Astrocyte of the cerebellum (primary cell): Measurements from ENCODE around the gene TRAPPC1.
"Not testable (repeated sequence)": the region's sequence is repeated elsewhere in the genome, so short reads cannot be mapped to it uniquely, and the experiment has no call there.

Experiments used
- DNase-seq: peaks from one replicate; pipeline ENCODE4 v3.0.0-alpha.2; 2011; ENCODE audit warnings: low read depth
- H3K4me3 ChIP-seq: 2 replicates; pipeline ENCODE4 v1.5.1; 2011; ENCODE audit warnings: mild to moderate bottlenecking, low read depth, low read length, moderate library complexity
- in situ Hi-C: cut with HindIII; loops from 2 replicates; pipeline ENCODE4 v1.10.0; 2017; ENCODE audit warnings: low sequenced_read_pairs
- TF ChIP-seq, protein P1 (sequence below): IDR thresholded peaks from 2 replicates; pipeline ENCODE4 v1.5.1; 2012; ENCODE audit warnings: low read length, low read depth, moderate library complexity, mild to moderate bottlenecking; ENCODE audit errors: missing control alignments

The TRAPPC1 gene

DNA sequence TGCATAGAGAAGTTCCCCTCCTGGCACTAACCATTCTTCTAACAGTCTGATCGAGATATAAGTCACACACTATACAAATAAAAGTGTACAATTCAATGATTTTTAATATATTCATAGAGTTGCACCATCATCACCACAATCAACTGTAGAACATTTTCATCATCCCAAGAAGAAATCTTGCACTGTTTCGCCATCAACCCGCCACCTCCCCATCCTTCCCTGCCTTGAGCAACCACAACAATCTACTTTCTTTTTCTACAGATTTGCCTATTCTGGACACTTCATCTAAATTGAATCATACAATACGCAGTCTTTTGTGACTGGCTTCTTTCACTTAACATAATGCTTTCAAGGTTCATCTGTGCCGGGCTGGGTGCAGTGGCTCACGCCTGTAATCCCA is 37.7 kb upstream of the TRAPPC1 start:
- TF ChIP-seq, protein P1, sequence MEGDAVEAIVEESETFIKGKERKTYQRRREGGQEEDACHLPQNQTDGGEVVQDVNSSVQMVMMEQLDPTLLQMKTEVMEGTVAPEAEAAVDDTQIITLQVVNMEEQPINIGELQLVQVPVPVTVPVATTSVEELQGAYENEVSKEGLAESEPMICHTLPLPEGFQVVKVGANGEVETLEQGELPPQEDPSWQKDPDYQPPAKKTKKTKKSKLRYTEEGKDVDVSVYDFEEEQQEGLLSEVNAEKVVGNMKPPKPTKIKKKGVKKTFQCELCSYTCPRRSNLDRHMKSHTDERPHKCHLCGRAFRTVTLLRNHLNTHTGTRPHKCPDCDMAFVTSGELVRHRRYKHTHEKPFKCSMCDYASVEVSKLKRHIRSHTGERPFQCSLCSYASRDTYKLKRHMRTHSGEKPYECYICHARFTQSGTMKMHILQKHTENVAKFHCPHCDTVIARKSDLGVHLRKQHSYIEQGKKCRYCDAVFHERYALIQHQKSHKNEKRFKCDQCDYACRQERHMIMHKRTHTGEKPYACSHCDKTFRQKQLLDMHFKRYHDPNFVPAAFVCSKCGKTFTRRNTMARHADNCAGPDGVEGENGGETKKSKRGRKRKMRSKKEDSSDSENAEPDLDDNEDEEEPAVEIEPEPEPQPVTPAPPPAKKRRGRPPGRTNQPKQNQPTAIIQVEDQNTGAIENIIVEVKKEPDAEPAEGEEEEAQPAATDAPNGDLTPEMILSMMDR: no peak
- in situ Hi-C loops: no loop called here
- H3K4me3 ChIP-seq: no peak overlapping the region
- no peak for DNase-seq

DNA sequence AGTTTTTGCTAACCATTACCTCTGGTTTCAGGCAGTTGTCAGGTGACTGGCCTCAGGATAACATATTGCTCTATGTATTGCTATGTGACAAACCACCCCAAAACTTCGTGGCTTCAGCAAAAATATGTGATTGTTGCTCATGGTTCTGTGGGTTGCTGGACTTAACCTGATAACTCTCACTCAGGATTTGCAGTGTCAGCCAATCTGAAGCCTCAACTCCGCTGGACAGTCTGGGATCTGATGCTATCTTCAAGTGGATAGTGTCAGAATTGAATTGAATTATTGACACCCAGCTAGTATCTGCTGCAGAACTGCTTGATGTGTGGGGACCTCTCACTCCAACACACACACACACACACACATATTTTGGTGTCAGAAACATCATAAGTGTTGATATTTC is 36.0 kb upstream of the TRAPPC1 start:
- no peak for DNase-seq
- in situ Hi-C loops: no loop called here
- TF ChIP-seq, protein P1: no peak
- no peak overlapping the region for H3K4me3 ChIP-seq

DNA sequence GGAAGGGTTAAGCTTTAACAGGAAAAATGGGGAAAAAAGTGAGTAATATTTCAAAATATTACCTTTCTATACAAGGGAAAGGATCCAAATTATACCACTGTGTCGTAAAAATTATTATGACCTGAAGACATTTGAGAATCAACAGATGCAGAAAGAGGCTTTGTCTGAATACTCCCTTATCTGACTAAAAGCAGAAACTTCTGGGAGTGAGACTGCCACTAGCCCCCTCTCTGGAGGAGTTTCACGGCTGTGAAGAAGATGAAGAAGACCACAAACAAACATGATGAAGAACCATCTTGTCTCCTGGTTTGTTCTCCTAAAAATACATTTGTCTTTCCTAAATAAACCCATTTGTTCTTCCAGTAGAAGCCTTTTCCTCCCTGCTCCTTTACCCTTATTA is 29.7 kb upstream of the TRAPPC1 start:
- no peak overlapping the region for H3K4me3 ChIP-seq

DNA sequence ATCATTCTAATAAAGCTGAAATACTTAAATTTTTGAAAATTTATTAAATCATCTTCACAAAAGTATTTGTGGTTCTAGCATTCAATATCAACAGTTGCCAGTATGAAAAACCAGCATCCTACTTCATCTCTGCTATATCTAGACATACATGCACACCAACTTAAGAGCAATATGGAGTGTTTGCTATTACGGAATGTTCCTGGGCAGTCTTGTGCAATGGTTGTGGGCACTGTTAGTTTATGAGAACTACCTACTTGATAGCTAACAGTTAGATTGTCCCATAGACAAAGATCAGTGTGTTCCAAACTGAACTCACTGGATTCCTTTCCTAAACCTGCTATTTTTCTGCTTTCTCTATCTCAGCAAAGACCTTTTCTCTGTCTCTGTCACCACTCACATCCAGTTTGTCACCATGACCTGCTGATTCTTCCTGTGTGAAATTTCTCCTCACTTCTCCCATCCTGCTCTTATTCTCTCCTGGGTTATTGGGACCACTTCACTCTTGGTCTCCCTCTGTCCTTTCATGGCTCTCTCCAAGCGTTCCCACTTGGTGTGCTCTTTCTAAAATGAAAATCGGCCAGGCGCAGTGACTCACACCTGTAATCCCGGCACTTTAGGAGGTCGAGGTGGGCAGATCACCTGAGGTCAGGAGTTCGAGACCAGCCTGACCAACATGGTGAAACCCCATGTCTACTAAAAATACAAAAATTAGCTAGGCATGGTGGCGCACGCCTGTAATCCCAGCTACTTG is 27.9 kb upstream of the TRAPPC1 start:
- no peak for DNase-seq
- no peak overlapping the region for H3K4me3 ChIP-seq
- in situ Hi-C loops: no loop called here
- TF ChIP-seq, protein P1: no peak

More for the DNA sequence above, 29.7 kb upstream of the TRAPPC1 start:
- in situ Hi-C loops: no loop called here
- TF ChIP-seq, protein P1: no peak
- no peak for DNase-seq

DNA sequence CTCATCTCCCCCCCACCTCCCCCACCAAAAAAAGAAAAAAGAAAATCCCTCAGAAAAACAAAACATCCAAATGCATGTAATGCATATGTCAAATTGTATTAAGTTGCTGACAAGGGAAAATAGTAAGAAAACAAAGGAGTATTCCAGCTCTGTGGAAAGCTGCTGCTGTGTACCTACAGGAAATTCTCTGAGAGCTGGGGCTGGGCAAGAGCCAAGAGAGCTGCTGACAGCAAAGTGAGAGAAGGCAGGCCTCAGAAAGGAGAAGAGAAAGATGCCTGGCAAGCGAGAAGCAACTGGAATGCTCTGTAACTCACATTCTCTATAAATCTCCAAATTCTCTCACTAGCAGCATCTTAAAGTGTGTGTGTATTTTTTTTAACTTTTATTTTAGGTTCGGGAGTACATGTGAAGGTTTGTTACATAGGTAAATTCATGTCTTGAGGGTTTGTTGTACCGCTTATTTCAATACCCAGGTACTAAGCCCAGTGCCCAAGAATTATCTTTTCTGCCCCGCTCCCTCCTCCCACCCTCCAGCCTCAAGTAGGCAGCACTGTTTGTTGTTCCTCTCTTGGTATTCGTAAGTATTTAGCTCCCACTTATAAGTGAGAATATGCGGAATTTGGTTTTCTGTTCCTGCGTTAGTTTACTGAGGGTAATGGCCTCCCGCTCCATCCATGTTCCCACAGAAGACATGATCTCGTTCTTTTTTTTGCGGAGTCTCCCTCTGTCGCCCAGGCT is 24.7 kb upstream of the TRAPPC1 start:
- no peak overlapping the region for H3K4me3 ChIP-seq
- in situ Hi-C loops: no loop called here
- no peak for DNase-seq
- TF ChIP-seq, protein P1: no peak

DNA sequence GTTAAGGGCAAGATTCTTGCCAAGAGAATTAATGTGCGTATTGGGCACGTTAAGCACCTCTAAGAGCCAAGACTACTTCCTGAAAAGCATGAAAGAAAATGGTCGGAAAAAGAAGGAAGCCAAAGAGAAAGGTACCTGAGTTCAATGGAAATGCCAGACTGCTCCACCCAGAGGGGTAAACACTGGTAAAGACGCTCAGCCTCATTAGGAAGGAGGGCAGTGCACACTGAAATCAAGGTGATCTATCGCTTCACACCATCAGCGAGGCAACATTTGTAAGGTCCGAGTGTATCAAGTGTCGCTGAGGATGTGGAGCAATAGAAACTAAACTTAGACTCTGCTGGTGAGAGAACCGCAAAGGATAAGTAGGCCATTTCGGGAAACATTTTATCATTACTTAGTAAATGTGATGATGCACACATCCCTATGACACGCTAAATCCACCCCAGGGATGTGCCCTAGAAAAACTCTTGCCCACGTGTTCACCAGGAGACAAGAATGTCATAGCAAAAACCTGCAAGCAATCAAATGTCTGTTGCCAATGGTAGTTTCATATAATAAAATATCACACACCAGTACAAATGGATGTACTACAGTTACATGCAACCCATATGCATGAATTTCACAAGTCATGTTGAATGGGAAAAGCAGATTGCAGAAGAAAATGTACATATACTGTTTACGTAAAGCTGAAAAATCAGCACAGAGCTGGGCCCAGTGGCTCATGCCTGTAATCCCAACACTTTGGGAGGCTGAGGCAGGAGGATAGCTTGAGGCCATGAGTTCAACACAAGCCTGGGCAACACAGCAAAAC is 23.9 kb upstream of the TRAPPC1 start:
- in situ Hi-C loops: no loop called here
- no peak for DNase-seq
- TF ChIP-seq, protein P1: no peak
- no peak overlapping the region for H3K4me3 ChIP-seq

DNA sequence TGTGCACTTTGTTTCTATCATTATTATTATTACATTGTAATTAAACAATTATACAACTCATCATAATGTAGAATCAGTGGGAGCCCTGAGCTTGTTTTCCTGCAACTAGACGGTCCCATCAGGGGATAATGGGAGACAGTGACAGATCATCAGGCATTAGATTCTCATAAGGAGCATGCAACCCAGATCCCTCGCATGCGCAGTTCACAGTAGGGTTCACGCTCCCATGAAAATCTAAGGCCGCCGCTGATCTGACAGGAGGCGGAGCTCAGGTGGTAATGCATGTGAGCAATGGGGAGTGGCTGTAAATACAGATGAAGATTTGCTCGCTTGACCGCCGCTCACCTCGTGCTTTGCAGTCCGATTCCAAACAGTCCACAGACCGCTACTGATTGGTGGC is 21.5 kb upstream of the TRAPPC1 start:
- in situ Hi-C loops, DNase-seq, H3K4me3 ChIP-seq: not testable (repeated sequence)
